22Rv1 (cell line): ENCODE measurements around the gene LHFPL6.

Experiments used
- H3K27ac ChIP-seq: fragments of 450-650 bp; 2 replicates; pipeline ENCODE4 v1.5.1; 2017
- CTCF ChIP-seq: fragments of 450-650 bp; IDR thresholded peaks from 2 replicates; pipeline ENCODE4 v1.5.1; 2017; ENCODE audit warnings: mild to moderate bottlenecking
- ZFX ChIP-seq: fragments of 450-650 bp; IDR thresholded peaks from 2 replicates; pipeline ENCODE4 v1.6.1; 2017; ENCODE audit warnings: antibody characterized with exemption, borderline replicate concordance

The LHFPL6 gene

GRCh38 chr13:39490136-39490535 lies 112.9 kb downstream of the LHFPL6 start:
- no peak overlapping the region for H3K27ac ChIP-seq
- no peak for TF ChIP-seq ZFX
- TF ChIP-seq CTCF: no peak

- H3K27ac ChIP-seq: no peak overlapping the region
- TF ChIP-seq CTCF: no peak
- no peak for TF ChIP-seq ZFX
These were observed 116.2 kb downstream of the LHFPL6 start for GRCh38 chr13:39486758-39487157.

DNA sequence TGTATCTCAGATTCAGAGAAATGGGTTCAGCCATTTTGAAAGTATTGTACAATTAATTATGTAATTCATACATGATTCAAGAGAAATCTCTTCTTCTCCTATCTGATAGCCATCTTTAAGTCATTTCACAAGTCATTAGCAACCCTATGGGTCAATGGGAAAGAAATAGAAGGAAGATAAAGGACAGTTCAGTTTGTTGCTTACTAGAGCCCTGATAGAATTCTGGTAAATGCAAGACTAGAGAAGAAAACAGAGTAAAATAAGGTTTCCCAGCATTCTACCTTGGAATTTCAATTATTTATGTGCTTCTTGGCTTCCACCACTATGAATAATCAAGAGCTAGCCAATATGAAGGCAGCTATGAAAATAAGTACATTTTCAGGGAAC lies 117.7 kb downstream of the LHFPL6 start:
- no peak overlapping the region for H3K27ac ChIP-seq
- TF ChIP-seq ZFX (no peak), CTCF (no peak)

DNA sequence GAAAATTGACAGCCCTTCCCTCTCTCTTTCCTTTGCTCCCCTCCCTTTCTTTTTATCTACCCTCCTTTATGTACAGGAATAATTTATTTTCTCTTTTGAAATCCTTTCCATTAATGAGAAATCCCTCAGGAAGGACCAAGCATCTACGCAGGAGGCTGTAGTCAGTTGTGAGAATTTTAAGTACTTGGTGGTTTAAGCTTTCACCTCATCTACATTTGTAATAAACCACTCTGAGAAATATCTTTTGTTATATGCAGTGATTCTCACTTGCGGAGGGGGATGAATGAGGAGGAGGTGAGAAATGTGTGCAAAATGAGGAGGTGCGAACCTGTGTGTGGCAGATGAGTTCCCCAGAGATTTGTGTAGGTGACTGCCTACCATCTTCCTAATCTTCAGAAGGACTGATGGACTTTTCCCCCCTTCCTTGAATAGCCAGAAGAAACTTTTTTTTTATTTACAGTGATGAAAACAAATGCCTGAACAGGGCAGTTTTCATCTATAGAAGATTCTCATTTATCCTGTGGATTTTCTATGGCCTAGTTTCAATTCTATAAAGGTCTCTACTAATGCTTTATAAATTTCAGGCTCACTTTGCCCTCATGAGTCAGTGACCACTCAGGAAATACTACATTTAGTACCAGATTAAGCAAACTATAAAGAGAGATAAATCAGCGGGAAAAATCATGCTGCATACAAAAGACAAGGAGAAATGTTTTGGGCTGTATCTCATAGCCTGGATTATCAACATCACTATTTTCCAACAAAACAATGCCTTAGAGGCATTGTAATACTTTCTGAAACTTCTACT lies 118.3 kb downstream of the LHFPL6 start:
- no peak overlapping the region for H3K27ac ChIP-seq
- TF ChIP-seq CTCF: no peak
- no peak for TF ChIP-seq ZFX

- no peak overlapping the region for H3K27ac ChIP-seq
- TF ChIP-seq CTCF: no peak
- no peak for TF ChIP-seq ZFX
These were observed 119.7 kb downstream of the LHFPL6 start for GRCh38 chr13:39483326-39483725.

- H3K27ac ChIP-seq: no peak overlapping the region
- TF ChIP-seq ZFX: no peak
- no peak for TF ChIP-seq CTCF
These were observed 121.5 kb downstream of the LHFPL6 start for GRCh38 chr13:39481491-39481890.

DNA sequence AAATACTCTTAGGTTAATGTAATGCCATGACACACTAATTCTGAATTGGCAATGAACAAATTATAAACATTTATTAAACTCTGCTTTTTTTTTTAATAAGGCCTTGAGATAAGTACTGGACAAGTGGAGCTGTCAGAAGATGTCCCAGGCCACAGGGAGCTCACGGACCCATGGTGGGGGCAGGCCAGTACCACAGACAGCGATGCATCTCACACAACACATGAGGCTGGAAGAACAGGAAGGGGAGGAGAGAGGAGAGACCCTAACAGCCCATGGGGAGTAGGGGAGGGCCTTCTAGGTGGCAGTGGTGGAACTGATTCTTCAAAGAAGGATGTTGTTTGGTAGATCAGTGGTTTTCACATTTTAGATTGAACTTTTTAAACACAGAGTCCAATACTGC lies 128.4 kb downstream of the LHFPL6 start:
- no peak overlapping the region for H3K27ac ChIP-seq
- TF ChIP-seq ZFX (no peak), CTCF (no peak)
